GM19239 (cell line): ENCODE results near the gene MAGI1.
"Not testable (repeated sequence)": the region's sequence is repeated elsewhere in the genome, so short reads cannot be mapped to it uniquely, and the experiment has no call there.

Experiments
- DNase-seq: peaks from one replicate; pipeline ENCODE4 v3.0.0; 2011; ENCODE audit warnings: low spot score; ENCODE audit not compliant: insufficient read length
- FAIRE-seq: peaks from 2 replicates; lab custom pipeline; 2011; peaks lifted over from hg19 to GRCh38; lab: Jason Lieb, UNC

Gene MAGI1

DNA sequence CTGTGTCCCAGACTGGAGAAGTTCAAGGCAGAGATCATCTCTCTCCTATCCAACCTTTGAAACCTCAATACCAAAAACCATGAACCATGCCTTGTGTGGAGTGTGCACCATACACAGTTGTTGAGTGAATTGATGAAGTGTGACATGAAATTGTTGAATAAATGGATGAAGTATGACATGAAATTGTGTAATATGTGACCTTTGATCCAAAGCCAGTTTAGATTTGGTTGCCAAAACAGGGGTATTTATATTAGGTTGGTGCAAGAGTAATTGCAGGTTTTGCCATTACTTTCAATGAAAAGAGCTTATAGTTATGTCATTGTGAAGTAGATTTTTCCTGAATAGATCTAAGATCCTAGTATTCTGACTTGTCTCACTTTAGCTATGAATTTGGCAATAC is 3.1 kb upstream of the MAGI1 start:
- FAIRE-seq: no peak

DNA sequence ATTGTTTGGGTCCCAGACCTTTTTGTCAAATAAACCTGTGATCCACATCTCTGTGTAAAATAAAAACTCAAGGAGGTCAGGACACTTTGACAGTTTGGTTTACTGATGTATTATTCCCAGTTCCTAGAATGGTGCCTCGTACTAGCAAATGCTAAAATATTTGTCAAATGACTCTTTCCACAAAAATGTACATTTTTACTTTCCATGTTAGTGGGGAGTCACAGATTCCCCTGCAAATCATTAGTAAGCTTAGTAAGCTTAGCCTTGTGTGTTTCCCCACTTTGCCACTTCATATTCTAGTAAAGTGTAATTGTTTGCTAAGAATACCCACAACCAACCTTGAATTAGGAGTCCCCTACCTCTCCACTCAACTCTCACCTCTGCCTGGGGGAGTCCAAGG is 2.4 kb upstream of the MAGI1 start:
- FAIRE-seq (no peak), DNase-seq (no peak)

More for the DNA sequence above, 3.1 kb upstream of the MAGI1 start:
- DNase-seq: no peak

DNA sequence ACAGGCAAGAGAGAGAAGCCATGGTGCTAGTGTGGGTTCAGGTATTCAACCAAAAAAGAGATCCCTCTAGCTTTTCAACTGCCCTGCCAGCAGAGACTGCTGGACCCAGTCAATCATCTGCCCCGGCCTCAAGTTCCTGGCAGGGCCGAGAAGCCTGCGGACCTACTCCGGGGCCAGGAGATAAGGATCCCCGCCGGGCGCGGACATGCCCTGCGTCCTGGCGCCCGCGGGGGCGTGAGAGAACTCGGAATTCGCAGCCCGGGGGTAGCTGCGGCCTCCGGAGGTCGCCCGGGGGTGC is 821 bp upstream of the MAGI1 start:
- no peak for FAIRE-seq
- no peak for DNase-seq

DNA sequence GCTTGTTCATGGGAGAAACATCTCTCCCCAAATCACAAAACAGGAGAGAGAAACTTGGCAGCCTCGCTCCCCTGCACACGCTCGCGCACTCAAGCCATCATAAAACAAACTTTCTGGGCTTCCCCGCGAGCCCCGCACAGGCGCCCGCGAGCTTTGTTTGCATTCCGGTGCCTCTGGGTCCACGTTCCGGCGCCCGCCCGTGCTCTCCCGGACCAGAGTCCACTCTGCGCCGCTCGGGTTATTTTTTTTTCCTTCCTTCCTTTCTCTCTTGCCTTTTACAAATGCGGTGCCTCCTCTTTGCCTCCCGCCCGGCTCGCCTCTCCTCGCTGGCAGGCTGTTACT is 363 bp downstream of the MAGI1 start:
- FAIRE-seq (no peak), DNase-seq (no peak)

GRCh38 chr3:66037986-66038369 is 740 bp downstream of the MAGI1 start:
- DNase-seq: no peak
- no peak for FAIRE-seq

DNA sequence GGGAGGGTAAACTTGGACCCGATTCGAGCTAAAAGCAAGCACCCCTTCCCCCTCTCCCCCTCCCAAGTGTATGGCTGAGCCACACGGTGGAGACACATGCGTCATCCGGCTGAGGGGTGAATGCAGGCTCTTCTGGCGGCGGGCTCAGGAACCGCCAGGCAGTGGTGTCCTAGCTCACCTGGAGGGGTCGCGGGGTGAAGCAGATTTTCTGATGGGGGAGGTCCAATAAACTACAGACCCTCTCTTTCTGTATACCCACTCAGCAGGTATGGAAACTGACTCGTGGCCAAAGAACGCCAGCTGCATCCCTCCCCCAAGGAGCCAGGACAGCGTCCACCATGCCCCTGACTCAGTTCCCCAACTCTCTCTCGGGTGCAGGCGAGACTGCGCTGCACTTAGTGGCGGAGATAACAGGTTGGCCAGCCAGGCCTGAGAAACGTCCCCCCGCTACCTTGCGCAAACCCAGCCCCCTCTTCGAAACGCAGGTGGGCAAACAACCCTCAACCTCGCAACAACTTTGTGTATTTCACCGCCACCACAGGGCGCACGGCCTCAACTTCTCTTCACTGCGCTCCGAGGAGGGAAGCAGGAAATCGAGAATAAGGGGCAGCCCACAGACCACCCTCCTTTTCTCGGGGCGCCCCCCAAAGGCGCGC is 1.3 kb downstream of the MAGI1 start:
- DNase-seq: no peak
- no peak for FAIRE-seq

- DNase-seq: no peak
- no peak for FAIRE-seq
Measured at GRCh38 chr3:66036586-66037148, 2.1 kb downstream of the MAGI1 start.

DNA sequence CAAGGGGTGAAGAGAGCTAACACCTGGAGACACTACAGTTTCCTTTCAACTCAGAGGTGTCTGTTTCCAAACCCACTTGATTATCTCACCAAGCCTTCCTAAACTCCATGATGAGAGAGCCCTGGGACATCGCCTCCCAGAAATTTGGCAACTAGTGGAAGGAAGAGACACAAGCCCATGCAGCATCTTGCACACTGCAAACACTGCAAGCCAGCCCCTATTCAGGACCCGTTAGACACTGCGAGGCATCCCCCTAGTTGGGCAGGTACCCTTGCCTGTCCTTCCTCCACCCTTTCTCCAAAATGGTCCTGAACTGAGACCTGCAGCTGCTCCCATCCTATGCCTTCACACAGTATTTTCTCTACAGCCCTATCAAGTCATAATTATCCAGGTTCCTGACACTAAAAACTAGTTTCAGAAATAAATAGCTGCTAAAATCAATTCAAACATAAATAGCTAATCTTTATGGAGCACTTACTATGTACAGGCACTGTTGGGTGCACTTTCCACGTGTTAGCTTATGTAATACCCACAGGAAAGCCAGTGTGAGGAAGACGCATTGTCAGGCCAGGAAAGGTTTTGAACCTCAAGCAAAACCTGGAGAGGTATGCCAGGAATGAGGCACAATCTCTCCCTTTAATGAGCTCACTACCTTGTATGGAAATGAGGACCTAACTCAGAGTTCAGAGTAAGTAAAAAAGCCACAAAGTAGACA is 2.8 kb downstream of the MAGI1 start:
- FAIRE-seq (no peak), DNase-seq (no peak)

GRCh38 chr3:66033241-66034138 is 5.2 kb downstream of the MAGI1 start:
- DNase-seq: no peak
- FAIRE-seq: no peak

DNA sequence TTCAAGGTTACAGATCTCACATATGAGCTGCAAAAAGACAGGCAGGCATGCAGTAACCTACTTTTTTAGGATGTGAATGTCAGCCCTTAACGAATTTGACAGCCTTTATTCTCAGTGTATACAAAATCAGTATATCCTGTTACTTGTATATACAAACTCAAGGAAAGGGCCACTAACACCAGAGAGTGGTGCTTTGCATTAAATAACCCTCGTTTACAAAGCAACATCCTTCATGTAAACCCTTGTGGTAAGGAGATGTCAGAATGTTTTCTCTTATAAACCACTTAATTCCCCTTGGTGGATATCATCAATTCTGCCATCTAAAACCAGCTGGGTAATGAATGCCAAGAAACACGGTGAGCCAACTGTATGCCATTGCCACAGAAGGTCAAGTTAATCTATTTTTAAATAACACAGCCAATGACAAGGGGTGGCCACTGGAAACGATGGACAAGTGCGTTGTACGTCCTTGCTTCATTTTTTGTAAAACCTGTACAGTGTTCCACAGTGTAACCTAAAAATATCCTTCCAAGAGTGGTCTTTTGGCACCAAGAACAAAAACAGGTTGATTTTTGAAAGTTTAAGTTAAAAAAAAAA is 7.5 kb downstream of the MAGI1 start:
- DNase-seq (no peak), FAIRE-seq (no peak)

GRCh38 chr3:66029443-66029842 is 9.3 kb downstream of the MAGI1 start:
- DNase-seq (no peak), FAIRE-seq (no peak)

DNA sequence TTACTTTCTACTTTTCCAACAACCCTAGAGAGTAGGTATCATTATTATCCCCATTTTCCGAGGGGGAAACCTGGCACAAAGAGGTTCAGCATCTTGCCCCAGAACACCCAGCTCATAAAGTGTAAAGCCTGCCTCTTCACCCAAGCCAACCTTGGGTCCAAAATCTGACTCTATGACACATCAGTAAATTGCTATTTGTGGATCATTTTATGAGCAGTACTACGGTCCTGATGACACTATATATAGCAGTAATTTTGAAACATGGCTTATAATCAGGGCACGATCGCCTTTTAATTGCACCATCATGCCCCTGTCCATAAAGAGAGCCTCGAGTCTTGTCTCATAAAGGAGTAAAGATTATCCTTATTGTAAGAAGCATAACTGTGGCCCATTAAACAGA is 9.7 kb downstream of the MAGI1 start:
- no peak for DNase-seq
- FAIRE-seq: no peak

GRCh38 chr3:66028457-66028856 is 10.3 kb downstream of the MAGI1 start:
- DNase-seq: no peak
- FAIRE-seq: no peak

DNA sequence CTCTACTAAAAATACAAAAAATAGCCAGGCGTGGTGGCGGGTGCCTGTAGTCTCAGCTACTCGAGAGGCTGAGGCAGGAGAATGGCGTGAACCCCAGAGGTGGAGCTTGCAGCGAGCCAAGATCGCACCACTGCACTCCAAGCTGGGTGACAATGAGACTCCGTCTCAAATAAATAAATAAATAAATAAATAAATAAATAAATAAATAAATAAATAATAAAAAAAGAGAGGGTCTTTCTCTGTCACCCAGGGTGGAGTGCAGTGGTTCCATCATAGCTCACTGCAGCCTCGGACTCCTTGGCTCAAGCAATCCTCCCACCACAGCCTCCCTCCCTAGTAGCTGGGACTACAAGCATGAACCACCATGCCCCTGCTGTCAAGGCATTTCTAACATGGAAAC is 11.6 kb downstream of the MAGI1 start:
- not testable (repeated sequence) for FAIRE-seq

GRCh38 chr3:66023738-66024385 is 14.9 kb downstream of the MAGI1 start:
- FAIRE-seq (no peak), DNase-seq (no peak)

More for the DNA sequence above, 11.6 kb downstream of the MAGI1 start:
- DNase-seq: not testable (repeated sequence)

- DNase-seq (no peak), FAIRE-seq (no peak)
Measured at GRCh38 chr3:66023229-66023628, 15.5 kb downstream of the MAGI1 start.

GRCh38 chr3:66021731-66022131 is 17.0 kb downstream of the MAGI1 start:
- FAIRE-seq (no peak), DNase-seq (no peak)

- no peak for FAIRE-seq
- DNase-seq: no peak
Measured at GRCh38 chr3:66019896-66020295, 18.8 kb downstream of the MAGI1 start.

DNA sequence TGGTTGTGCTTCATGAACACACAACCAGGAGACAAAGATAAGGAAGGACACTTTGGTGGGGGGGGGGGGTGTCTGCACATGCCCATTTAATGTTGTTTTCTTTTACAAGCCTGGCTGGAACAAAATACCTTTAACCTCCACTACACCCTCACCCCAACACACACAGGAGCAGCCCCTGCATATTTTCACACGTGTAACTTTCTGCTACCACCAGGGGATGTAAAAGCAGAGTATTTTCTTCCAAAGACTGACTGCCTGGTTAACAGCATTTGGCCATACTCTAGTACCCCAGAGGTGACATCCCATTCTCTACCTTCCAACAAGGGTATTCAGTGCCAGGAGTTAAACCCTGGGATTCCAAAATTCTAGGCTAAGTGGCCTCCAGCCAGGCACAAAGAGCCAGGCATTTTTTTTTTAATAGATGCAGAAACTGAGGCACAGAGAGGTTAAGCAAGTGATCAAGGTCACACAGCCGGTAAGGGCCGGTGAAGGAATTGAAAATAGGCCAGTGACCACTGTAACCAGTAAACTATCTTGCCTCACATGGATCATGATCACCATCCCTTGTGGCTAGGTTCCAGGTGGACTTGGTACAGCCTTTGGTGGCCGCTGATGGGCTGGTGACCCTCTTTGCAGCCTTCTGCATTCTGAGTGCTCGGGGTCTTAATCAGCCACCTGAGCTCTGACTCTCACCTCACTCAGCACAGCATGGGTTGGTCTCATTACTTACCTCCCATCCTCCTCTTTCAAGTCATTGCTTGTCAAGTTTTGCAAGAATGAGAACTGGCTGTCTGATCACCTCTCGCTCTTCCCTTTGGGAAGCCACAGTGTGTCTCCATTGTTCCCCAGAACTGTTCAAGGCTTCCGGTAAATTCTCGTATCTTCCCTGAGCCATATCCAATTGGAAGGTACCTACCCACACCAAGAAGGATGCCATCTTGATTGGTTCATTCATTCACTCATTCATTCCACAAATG is 20.4 kb downstream of the MAGI1 start:
- FAIRE-seq: no peak
- DNase-seq: no peak
